Mesodermal cell (in vitro differentiated cells): ENCODE measurements around the gene DLG2.

Source experiments
- H3K27ac ChIP-seq: 2 replicates; pipeline ENCODE4 v1.7.0; 2013; ENCODE audit warnings: mild to moderate bottlenecking, low read depth, low read length, moderate library complexity; ENCODE audit not compliant: severe bottlenecking
- H3K36me3 ChIP-seq: 2 replicates; pipeline ENCODE4 v1.7.1; 2013; ENCODE audit warnings: mild to moderate bottlenecking, low read length, moderate library complexity; ENCODE audit not compliant: control insufficient read depth, insufficient read depth
- H3K4me1 ChIP-seq: one replicate; pipeline ENCODE4 v1.7.1; 2013; ENCODE audit warnings: mild to moderate bottlenecking, low read length; ENCODE audit not compliant: insufficient read depth, control insufficient read depth, poor library complexity, severe bottlenecking
- H3K4me3 ChIP-seq: 2 replicates; pipeline ENCODE4 v1.7.0; 2013; ENCODE audit warnings: low read length, control low read depth, mild to moderate bottlenecking; ENCODE audit not compliant: insufficient read depth, poor library complexity, severe bottlenecking; ENCODE audit errors: extremely low read depth
- H3K9me3 ChIP-seq: 2 replicates; pipeline ENCODE4 v1.7.1; 2013; ENCODE audit warnings: mild to moderate bottlenecking, low read length, moderate library complexity; ENCODE audit not compliant: control insufficient read depth
- WGBS, 2 experiments: methylation state at CpG; one replicate each; pipeline ENCODE4 v1.1.5; 2013; ENCODE audit warnings: missing lambda C conversion rate in 2 of 2; ENCODE audit not compliant: insufficient coverage in 2 of 2; 5-methylcytosine and 5-hydroxymethylcytosine counted together

Gene DLG2

GRCh38 chr11:84819537-84819936 lies 807.6 kb downstream of the DLG2 start:
- Histone ChIP-seq H3K36me3 (no peaks in the 10 kb centered on the region), H3K27ac (no peak overlapping the region), H3K9me3 (no peaks in the 10 kb centered on the region), H3K4me3 (no peak overlapping the region), H3K4me1 (no peaks in the 10 kb centered on the region)
- WGBS, 2 experiments, result 90 to 96% methylated on average over 2 of the region's 2 CpGs

- Histone ChIP-seq H3K4me1 (no peaks in the 10 kb centered on the region), H3K9me3 (no peaks in the 10 kb centered on the region), H3K36me3 (no peaks in the 10 kb centered on the region), H3K27ac (no peak overlapping the region), H3K4me3 (no peak overlapping the region)
- WGBS, 2 experiments, result 86% methylated on average over 1 of the region's 1 CpG; no CpG with 5 or more reads in 1 of the 2 experiments
Observed at GRCh38 chr11:84819128-84819527, 808.0 kb downstream of the DLG2 start.

GRCh38 chr11:84817998-84818397 lies 809.1 kb downstream of the DLG2 start:
- no peaks in the 10 kb centered on the region for H3K36me3 ChIP-seq
- H3K27ac ChIP-seq, result no peak overlapping the region
- H3K9me3 ChIP-seq, result no peaks in the 10 kb centered on the region
- WGBS, 2 experiments, result 53 to 73% methylated on average over 1 to 3 of the region's 3 CpGs
- H3K4me3 ChIP-seq, result no peak overlapping the region
- H3K4me1 ChIP-seq, result no peaks in the 10 kb centered on the region

- 86 to 94% methylated on average over 2 of the region's 3 CpGs for WGBS, 2 experiments
- Histone ChIP-seq H3K4me1 (no peaks in the 10 kb centered on the region), H3K27ac (no peak overlapping the region), H3K4me3 (no peak overlapping the region), H3K9me3 (no peaks in the 10 kb centered on the region), H3K36me3 (no peaks in the 10 kb centered on the region)
Observed at GRCh38 chr11:84812471-84812969, 814.6 kb downstream of the DLG2 start.

GRCh38 chr11:84806354-84806753 lies 820.8 kb downstream of the DLG2 start:
- no peak overlapping the region for H3K4me3 ChIP-seq
- no peaks in the 10 kb centered on the region for H3K36me3 ChIP-seq
- 83% methylated on average over 1 of the region's 2 CpGs; no CpG with 5 or more reads in 1 of the 2 experiments for WGBS, 2 experiments
- no peaks in the 10 kb centered on the region for H3K4me1 ChIP-seq
- H3K9me3 ChIP-seq, result no peaks in the 10 kb centered on the region
- no peak overlapping the region for H3K27ac ChIP-seq

GRCh38 chr11:84804041-84804440 lies 823.1 kb downstream of the DLG2 start:
- Histone ChIP-seq H3K27ac (no peak overlapping the region), H3K9me3 (no peaks in the 10 kb centered on the region), H3K4me1 (no peaks in the 10 kb centered on the region), H3K4me3 (no peak overlapping the region), H3K36me3 (no peaks in the 10 kb centered on the region)
- no CpG with 5 or more reads among the region's 1 CpG for WGBS, 2 experiments

- H3K36me3 ChIP-seq, result no peaks in the 10 kb centered on the region
- WGBS, 2 experiments, result 81 to 88% methylated on average over 5 of the region's 8 CpGs
Observed at GRCh38 chr11:84800755-84801346, 826.3 kb downstream of the DLG2 start.

DNA sequence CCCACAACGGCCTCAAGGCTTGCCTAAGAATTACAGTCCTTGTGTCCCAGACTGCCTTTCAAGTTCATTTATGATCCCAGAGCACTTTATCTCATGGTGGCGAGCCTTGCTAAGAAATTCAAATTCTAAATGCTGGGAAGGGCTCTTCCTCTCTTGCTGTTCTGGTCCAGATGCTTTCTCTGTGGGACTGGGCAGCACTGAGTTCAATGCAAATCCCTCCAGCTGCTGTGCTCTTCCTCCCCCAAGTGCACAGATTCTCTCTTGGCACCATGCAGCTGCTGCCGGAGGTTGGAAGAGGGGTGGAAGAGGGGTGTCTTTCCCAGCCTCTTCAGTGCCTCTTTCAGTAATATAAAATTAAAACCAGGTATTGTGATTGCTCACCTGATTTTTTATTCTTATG lies 828.0 kb downstream of the DLG2 start:
- Histone ChIP-seq H3K36me3 (no peaks in the 10 kb centered on the region), H3K4me3 (no peak overlapping the region), H3K27ac (no peak overlapping the region), H3K4me1 (no peaks in the 10 kb centered on the region), H3K9me3 (no peaks in the 10 kb centered on the region)
- 85 to 91% methylated on average over 2 of the region's 3 CpGs for WGBS, 2 experiments

More at GRCh38 chr11:84800755-84801346, 826.3 kb downstream of the DLG2 start:
- Histone ChIP-seq H3K4me3 (no peak overlapping the region), H3K4me1 (no peaks in the 10 kb centered on the region), H3K27ac (no peak overlapping the region), H3K9me3 (no peaks in the 10 kb centered on the region)

DNA sequence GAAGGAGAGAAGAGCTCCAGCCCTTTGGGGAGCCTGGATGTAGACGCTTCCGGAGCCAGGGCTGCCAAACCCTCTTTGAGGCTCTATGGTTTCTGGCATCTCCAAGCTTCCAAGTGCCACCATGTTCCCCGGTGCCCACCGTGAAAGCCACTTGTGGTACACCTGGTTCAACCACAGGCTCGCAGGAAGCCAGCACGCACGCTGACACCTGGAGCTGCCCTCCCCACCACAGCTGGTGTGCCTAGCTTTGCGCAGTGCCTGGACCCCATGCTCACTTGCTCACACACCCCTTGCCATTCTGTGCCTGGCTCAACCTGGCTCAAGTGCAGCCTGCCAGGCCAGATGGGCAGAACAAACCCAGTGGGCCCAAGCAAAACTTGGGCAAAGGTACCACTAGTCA lies 831.4 kb downstream of the DLG2 start:
- H3K27ac ChIP-seq, result no peak overlapping the region
- 95 to 96% methylated on average over 5 to 8 of the region's 8 CpGs for WGBS, 2 experiments
- no peaks in the 10 kb centered on the region for H3K4me1 ChIP-seq
- H3K36me3 ChIP-seq, result no peaks in the 10 kb centered on the region
- H3K4me3 ChIP-seq, result no peak overlapping the region
- H3K9me3 ChIP-seq, result no peaks in the 10 kb centered on the region

- WGBS, 2 experiments, result 89 to 96% methylated on average over 9 to 10 of the region's 10 CpGs
- Histone ChIP-seq H3K36me3 (no peaks in the 10 kb centered on the region), H3K9me3 (no peaks in the 10 kb centered on the region), H3K27ac (no peak overlapping the region), H3K4me1 (no peaks in the 10 kb centered on the region), H3K4me3 (no peak overlapping the region)
Observed at GRCh38 chr11:84794663-84795443, 832.3 kb downstream of the DLG2 start.

GRCh38 chr11:84793318-84793717 lies 833.8 kb downstream of the DLG2 start:
- H3K4me1 ChIP-seq, result no peaks in the 10 kb centered on the region
- no peak overlapping the region for H3K27ac ChIP-seq
- WGBS, 2 experiments, result 83 to 100% methylated on average over 1 of the region's 2 CpGs
- no peaks in the 10 kb centered on the region for H3K9me3 ChIP-seq
- H3K4me3 ChIP-seq, result no peak overlapping the region
- H3K36me3 ChIP-seq, result no peaks in the 10 kb centered on the region
